Panc1 (cell line): ENCODE data around the gene CDK14. TPM values are rescaled to one million over a fixed set of nuclear protein-coding genes. Genes with fewer than 3 reads are reported as not detected.
"Not testable (repeated sequence)": the region's sequence is repeated elsewhere in the genome, so short reads cannot be mapped to it uniquely, and the experiment has no call there.

ENCODE experiments used
- ATAC-seq: fragments of 200-7000 bp; cut with Tn5 transposase; 2 replicates; pipeline ENCODE4 v1.9.1; 2020; ENCODE audit warnings: mild to moderate bottlenecking, moderate library complexity
- BruUV-seq: library from RNA; stranded (reverse); fragments of 400-500 nt; replicated peaks from 2 replicates; lab custom pipeline; 2021; lab: Mats Ljungman, UMichigan
- CTCF ChIA-PET: fragments of 300-600 bp; sonication (Branson Sonifier 250); formaldehyde crosslinking; loops from one replicate; lab custom pipeline; 2022; ENCODE audit warnings: antibody characterized with exemption; lab: Charles Lee
- POLR2A ChIA-PET: fragments of 300-600 bp; sonication (Branson Sonifier 250); formaldehyde crosslinking; loops from one replicate; lab custom pipeline; 2022; ENCODE audit warnings: antibody characterized with exemption; lab: Charles Lee
- DNase-seq: peaks from one replicate; pipeline ENCODE4 v3.0.0-alpha.2; 2010; ENCODE audit warnings: low read depth, low spot score
- H3K27ac ChIP-seq: 2 replicates; pipeline ENCODE4 v1.5.1; 2011; ENCODE audit warnings: mild to moderate bottlenecking, low read length, inconsistent platforms
- H3K27me3 ChIP-seq: fragments of 200-500 bp; sonication (Bioruptor generic); 2 replicates; pipeline ENCODE4 v1.6.0; 2014; ENCODE audit warnings: low read length, inconsistent platforms; ENCODE audit not compliant: control insufficient read depth, insufficient read depth
- H3K36me3 ChIP-seq: fragments of 200-500 bp; sonication (Bioruptor generic); 2 replicates; pipeline ENCODE4 v1.5.1; 2014; ENCODE audit warnings: inconsistent platforms, mild to moderate bottlenecking, low read length, moderate library complexity; ENCODE audit not compliant: control insufficient read depth, insufficient read depth
- H3K4me1 ChIP-seq: 2 replicates; pipeline ENCODE4 v1.5.1; 2011; ENCODE audit warnings: inconsistent platforms, mild to moderate bottlenecking, low read length, moderate library complexity; ENCODE audit not compliant: control insufficient read depth, insufficient read depth
- H3K4me3 ChIP-seq, 2 experiments: 2 replicates each; pipeline ENCODE4 v1.5.1; 2011 to 2012; ENCODE audit warnings: low read depth in 2 of 2, low read length in 2 of 2, mild to moderate bottlenecking in 2 of 2, inconsistent platforms in 1 of 2, moderate library complexity in 1 of 2
- H3K9me3 ChIP-seq: fragments of 200-500 bp; sonication (Bioruptor generic); 2 replicates; pipeline ENCODE4 v1.5.1; 2014; ENCODE audit warnings: low read depth, mild to moderate bottlenecking, inconsistent platforms, low read length, moderate library complexity; ENCODE audit not compliant: control insufficient read depth, insufficient read depth
- CTCF ChIP-seq: fragments of 450-650 bp; IDR thresholded peaks from 2 replicates; pipeline ENCODE4 v1.5.1; 2017; ENCODE audit warnings: mild to moderate bottlenecking
- POLR2AphosphoS5 ChIP-seq: IDR thresholded peaks from 2 replicates; pipeline ENCODE4 v1.6.1; 2012; ENCODE audit warnings: mild to moderate bottlenecking, low read depth, low read length, moderate library complexity
- REST ChIP-seq, 2 experiments: IDR thresholded peaks; 2 replicates each; pipeline ENCODE4 v1.6.1; 2011 to 2012; ENCODE audit warnings: low read depth in 2 of 2, control low read depth in 1 of 2, low read length in 1 of 2, mild to moderate bottlenecking in 1 of 2, moderate library complexity in 1 of 2; ENCODE audit not compliant: insufficient read depth in 1 of 2
- SIN3A ChIP-seq: IDR thresholded peaks from 2 replicates; pipeline ENCODE4 v1.6.1; 2012; ENCODE audit warnings: low read depth, mild to moderate bottlenecking, low read length, moderate library complexity, borderline replicate concordance; ENCODE audit not compliant: insufficient read depth
- TCF7L2 ChIP-seq: IDR thresholded peaks from 2 replicates; pipeline ENCODE4 v1.6.1; 2011; ENCODE audit warnings: mild to moderate bottlenecking, low read depth, low read length, inconsistent platforms
- in situ Hi-C: cut with HindIII; loops from 2 replicates; pipeline ENCODE4 v1.10.0; 2016; ENCODE audit warnings: low sequenced_read_pairs, low pct_unique_long_range_greater_than_20kb
- intact Hi-C: fragments of 100-400 bp; cut with micrococcal nuclease; formaldehyde crosslinking; loops from one replicate; pipeline ENCODE4 v1.10.0; 2022; ENCODE audit not compliant: unreplicated experiment
- total RNA-seq: library from RNA; stranded (reverse); gene quantifications from one replicate; pipeline ENCODE4 v1.2.1, GENCODE V29; 2021; ENCODE audit not compliant: unreplicated experiment

Gene CDK14
- total RNA-seq, 1 experiment from 2014 or later: 3.0 TPM

- no TSS peak for BruUV-seq
- intact Hi-C loops: no loop called here
- POLR2A ChIA-PET: no interaction called here
Measured at GRCh38 chr7:90768301-90768700, 172.2 kb downstream of the CDK14 start.

GRCh38 chr7:90769036-90769435 lies 172.9 kb downstream of the CDK14 start:
- TF ChIP-seq SIN3A: no peak
- no peak for TF ChIP-seq POLR2AphosphoS5
- no peak for TF ChIP-seq REST (IDR thresholded peaks at IDR 0.05; ENCODE audit: insufficient read depth in 1 of 2, low read depth in 2 of 2, low read length in 1 of 2)
- TF ChIP-seq CTCF: no peak
- TF ChIP-seq TCF7L2: no peak
- intact Hi-C loops (no loop called here), in situ Hi-C loops (no loop called here)
- POLR2A ChIA-PET: no interaction called here
- no peak for DNase-seq
- no peak overlapping the region for H3K27ac ChIP-seq
- BruUV-seq: no TSS peak
- no peaks in the 10 kb centered on the region for H3K4me1 ChIP-seq
- no peaks in the 10 kb centered on the region for H3K9me3 ChIP-seq
- H3K4me3 ChIP-seq: no peak overlapping the region
- CTCF ChIA-PET: no interaction called here
- no peak for ATAC-seq
- H3K36me3 ChIP-seq: no peaks in the 10 kb centered on the region
- no peaks in the 10 kb centered on the region for H3K27me3 ChIP-seq

More at GRCh38 chr7:90768301-90768700, 172.2 kb downstream of the CDK14 start:
- CTCF ChIA-PET: no interaction called here
- no peak for ATAC-seq
- no peak for DNase-seq
- H3K9me3 ChIP-seq: no peaks in the 10 kb centered on the region
- H3K27ac ChIP-seq: no peak overlapping the region
- H3K27me3 ChIP-seq: no peaks in the 10 kb centered on the region
- H3K4me3 ChIP-seq: no peak overlapping the region
- in situ Hi-C loops: no loop called here
- H3K36me3 ChIP-seq: no peaks in the 10 kb centered on the region
- H3K4me1 ChIP-seq: no peaks in the 10 kb centered on the region
- TF ChIP-seq CTCF: no peak

- BruUV-seq, CTCF ChIA-PET, POLR2A ChIA-PET, H3K36me3 ChIP-seq, ATAC-seq, H3K4me3 ChIP-seq, intact Hi-C loops, in situ Hi-C loops, H3K9me3 ChIP-seq, H3K27me3 ChIP-seq, DNase-seq, H3K4me1 ChIP-seq, H3K27ac ChIP-seq: not testable (repeated sequence)
Measured at GRCh38 chr7:90769566-90769965, 173.4 kb downstream of the CDK14 start.
